GM18870 (cell line): ENCODE results near the gene SRGAP1.
"Not testable (repeated sequence)": the region's sequence is repeated elsewhere in the genome, so short reads cannot be mapped to it uniquely, and the experiment has no call there.

ENCODE experiments used
- ATAC-seq: cut with Tn5 transposase; IDR thresholded peaks from one replicate; pipeline ENCODE4 v1.9.1; 2021; ENCODE audit warnings: moderate library complexity; ENCODE audit not compliant: unreplicated experiment

The SRGAP1 gene

DNA sequence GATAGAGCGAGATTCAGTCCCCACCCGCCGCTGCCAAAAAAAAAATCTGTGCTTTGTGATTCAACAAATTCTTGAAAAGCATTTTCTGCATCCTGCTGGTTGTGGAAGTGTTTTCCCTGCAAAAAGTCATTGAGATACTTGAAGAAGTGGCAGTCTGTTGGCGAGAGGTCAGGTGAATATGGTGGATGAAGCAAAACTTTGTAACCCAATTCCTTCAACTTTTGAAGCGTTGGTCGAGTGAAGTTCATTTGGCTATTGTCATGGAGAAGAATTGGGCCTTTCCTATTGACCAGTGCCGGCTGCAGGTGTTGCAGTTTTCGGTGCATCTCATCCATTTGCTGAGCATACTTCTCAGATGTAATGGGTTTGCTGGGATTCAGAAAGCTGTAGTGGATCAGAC, 20.9 kb downstream of the SRGAP1 start:
- no peak for ATAC-seq

DNA sequence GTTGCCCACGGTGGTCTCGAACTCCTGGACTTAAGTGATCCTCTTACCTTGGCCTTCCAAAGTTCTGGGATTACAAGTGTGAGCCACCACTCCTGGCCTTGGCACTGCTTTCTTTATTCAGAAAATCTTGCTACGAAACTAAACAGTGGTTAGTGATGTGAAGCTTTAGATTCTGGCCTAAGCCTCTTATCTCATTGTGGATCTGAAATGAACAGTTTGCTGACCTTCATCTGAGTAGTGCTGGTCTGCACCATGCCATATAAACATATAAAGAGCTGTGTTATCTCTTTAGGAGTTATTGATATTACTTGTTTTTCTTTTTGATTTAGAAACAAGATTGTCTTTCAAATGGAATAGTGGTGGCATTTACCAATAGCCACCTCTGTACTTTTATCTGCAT, 22.6 kb downstream of the SRGAP1 start:
- no peak for ATAC-seq

DNA sequence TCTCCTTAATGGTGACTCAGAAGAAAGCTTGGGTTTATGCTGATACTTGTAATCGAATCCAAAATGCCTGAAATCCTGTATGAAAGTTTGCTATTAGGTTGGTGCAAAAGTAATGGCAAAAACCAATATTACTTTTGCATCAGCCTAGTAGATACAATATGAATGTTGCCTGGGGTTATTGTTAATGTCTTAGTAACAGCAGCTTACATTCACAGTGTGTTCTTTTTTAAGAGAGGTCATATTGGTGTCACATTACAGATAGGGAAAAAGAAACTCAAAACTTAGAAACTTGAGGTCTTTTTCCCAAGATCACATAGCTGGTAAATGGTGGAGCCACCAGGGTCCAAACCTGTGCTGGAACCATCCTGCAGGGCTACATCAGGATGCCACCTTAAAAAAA, 25.2 kb downstream of the SRGAP1 start:
- ATAC-seq = no peak

DNA sequence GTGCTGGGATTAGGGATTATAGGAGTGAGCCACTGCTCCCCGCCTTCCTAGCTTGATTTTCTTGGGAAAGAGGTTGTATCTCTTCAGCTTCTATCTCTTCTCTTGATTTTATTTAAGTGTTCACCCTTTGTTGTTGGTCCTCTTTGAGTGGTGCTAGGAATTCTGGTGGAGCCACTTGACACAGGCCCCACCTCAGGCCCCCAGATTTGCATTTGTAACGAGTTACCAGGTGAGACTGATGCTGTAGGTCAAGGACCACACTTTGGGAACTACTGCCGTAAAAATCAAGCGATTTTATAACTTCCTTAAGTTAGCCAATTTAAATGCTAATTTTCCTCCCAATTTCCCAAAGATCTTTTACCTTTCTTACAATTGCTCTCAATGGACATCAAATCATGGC, 26.3 kb downstream of the SRGAP1 start:
- no peak for ATAC-seq

DNA sequence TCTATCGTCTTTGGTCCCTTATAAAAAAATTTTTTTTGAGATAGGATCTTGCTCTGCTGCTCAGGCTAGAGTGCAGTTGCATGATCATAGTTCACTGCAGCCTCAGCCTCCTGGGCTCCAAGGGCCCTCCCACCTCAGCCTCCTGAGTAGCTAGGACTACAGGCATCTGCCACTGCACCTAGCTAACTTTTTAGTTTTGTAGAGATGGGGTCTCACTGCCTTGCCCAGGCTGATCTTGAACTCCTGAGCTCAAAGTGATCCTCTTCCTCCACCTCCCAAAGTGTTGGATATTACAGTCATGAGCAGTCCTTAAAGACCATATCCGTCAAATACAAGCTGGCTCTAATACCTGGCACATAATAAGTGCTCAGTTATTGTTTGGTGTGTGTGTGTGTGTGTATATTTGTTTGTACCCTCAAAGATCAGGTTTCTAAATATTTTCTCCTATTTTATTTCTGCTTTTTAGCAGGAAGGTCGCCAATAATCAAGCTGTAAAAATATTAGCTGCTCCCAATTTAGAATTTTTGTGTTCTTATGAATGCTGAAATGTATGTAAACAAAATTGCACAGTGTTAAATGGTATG, 30.5 kb downstream of the SRGAP1 start:
- no peak for ATAC-seq

DNA sequence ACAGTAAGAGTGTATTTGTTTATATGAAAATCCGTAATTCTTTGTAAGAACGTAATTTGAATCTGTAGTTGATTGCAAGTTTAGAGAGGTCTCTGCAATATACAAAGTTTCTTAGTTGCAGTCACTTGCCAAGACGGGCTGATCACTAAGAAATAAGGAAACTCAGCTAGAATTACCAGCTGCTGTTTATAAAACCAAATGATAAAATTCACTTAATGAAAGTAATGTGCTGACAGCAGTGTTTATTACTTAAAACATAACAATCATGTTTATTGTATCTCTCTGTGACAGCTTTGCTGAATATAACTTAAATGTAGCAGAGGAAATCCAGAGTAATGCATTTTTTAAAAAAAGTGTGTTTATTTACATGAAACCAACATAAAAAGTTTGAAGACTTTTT, 31.2 kb downstream of the SRGAP1 start:
- no peak for ATAC-seq

DNA sequence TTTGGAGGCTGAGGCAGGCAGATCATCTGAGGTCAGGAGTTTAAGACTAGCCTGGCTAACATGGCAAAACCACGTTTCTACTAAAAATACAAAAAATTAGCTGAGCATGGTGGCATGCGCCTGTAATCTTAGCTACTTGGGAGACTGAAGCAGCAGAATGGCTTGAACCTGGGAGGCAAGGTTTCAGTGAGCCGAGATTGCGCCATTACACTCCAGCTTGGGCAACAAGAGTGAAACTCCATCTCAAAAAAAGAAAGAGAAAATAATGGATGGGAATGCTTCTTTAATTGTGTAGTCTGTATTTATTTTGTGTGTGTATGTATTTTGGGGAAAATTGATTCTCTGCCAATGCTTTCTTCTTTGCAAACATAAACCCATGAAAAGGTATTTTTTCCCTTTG, 32.5 kb downstream of the SRGAP1 start:
- no peak for ATAC-seq

DNA sequence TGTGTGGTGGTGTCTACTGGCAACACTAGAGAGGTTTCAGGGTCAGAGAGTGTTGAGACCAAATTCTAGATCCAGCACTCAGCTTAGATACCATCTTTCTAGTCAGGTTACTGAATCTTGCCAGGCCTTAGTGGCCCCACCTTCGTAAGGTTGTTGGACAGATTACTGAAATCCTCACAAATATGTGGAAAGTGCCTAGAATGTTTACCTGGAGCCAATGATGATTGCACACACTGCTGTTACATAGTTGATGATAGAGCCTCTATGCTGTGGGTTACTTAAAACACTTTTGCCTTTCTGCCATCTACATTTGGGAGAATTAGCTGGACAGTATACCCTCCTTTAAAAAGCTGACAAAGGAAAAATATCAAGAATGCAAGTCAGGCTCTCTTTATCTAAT, 33.2 kb downstream of the SRGAP1 start:
- ATAC-seq = no peak

DNA sequence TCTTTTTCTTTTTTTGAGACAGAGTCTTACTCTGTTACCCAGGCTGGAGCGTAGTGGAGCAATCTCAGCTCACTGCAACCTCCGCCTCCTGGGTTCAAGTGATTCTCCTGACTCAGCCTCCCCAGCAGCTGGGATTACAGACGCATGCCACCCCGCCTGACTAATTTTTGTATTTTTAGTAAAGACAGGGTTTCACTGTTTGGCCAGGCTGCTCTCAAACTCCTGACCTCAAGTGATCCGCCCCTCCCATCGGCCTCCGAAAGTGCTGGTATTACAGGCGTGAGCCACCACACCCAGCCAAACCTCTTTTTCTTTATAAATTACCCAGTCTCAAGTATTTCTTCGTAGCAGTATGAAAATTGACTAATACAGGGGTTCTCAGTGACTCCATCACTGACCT, 35.7 kb downstream of the SRGAP1 start:
- not testable (repeated sequence) for ATAC-seq

DNA sequence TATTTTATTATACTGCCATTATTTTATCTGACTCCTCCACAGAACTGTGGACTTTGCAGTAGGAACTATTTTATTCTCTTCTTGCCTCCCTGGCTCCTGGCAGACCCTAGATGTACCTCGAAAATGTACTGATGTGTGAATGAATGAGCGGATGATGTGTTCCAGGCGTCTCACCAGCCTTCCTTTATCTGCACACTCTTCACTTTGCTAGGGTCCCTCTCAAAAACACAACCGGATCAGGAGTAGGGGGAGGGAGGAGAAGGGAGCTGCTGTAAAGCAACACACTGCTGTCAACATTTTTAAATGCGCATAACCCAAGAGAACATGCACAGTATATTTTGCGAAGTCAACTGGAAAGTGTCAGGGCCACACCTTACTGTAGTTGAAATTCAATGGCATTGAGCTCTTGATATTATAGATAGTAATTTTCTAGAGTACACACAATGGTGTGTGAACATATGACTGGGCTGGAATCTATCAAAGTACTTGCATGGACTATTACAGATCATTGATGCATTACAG, 36.3 kb downstream of the SRGAP1 start:
- ATAC-seq = no peak

DNA sequence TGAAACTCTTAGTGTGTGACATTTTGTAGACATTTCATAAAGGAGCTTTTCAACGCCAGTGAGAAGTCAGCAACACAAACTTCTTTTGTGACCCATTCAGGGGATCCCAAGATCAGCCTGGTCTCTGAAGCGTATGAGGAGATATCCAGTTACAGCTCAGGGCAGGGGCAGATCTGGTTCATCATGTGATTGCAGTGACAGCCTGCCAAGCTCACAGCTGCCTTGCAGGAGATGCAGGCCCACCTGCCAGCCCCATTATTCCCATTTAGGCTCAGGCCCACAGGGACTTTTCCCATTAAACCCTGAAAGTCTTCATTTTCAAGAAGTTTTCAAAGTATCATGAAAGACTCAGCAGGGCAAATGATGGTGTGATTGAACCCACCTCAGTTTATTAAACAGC, 38.3 kb downstream of the SRGAP1 start:
- no peak for ATAC-seq

DNA sequence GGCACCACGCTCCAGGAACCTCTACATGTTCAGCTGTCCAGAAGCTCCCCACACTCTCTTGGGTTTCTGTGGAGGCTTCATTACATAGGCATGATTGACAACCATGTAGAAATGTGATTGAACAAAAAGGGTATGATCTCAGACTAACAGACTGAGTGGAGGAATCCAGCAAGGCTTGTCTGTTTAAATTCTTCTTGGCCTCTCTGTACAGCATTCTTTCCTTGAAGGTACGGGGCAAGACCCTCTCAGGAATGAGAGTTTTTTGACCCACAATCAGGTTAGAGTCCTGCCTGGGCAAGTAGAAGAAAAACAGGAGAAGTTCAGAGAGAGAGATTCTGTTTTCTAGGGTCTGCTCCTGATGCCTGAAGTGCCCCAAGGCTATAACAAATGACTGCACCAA, 40.9 kb downstream of the SRGAP1 start:
- ATAC-seq = no peak

DNA sequence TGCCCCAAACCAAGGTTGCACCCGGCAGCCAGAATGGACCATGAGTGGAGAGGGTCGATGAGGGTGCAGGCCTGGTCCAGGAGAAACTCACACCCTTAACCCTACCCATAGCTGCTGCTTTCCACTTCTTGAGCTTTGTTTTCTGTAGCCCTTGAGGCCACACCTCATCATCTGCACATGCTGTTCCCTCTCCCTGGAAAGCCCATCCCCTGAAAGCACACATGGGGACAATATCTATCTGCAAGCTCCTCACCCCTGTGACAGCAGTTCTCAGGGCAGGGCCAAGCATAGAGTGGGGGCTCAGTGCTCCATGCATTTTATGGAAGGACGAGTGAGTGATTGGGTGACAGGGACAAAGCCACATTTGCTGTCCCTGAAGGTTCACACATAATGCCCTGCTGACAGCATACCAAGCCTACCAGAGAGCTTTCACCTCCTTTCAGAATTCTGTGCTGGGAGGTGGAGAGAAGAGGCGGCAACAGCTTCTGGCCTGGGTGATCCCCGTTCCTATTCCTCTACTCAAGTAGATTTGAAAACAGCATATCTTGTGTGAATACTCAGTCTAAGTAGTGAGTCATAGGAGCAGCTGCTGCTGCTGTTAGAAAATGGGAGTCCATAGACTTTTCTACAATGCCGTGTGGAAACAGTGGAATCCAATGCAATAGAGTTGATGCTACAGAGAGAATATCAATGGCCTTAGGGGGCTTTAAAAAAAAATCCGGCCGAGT, 44.6 kb downstream of the SRGAP1 start:
- ATAC-seq = no peak

DNA sequence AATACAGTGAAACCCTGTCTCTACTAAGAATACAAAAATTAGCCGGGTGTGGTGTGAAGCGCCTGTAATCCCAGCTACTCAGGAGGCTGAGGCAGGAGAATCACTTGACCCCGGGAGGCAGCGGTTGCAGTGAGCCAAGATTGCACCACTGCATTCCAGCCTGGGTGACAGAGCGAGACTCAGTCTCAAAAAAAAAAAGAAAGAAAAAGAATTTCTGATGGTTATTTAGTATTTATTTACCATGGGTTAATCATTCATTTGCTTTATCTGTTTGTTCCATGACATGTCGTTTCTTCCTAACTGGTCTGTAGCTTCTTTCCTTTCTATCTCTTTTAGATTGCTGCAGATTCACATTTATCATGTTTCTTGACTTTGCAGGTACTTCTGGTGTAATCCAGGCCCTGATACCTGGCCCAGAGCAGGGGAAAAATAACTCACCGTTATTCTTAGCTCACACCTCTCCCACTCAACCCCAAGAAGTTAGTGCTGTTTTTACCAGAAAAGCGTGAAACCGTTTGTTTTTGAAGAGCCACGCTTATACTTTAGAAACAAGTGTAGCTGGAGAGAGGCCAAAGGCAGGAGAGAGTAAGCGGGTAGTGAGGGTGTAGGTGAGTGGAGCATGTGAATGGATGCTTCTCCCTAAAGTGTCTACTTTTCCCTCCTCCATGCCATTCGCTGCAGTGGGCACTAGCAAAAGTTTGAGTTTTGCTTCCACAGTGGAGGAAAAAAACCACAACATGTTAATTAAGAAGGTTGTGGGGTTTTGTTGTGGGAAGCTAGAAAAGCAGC, 45.4 kb downstream of the SRGAP1 start:
- ATAC-seq = no peak

DNA sequence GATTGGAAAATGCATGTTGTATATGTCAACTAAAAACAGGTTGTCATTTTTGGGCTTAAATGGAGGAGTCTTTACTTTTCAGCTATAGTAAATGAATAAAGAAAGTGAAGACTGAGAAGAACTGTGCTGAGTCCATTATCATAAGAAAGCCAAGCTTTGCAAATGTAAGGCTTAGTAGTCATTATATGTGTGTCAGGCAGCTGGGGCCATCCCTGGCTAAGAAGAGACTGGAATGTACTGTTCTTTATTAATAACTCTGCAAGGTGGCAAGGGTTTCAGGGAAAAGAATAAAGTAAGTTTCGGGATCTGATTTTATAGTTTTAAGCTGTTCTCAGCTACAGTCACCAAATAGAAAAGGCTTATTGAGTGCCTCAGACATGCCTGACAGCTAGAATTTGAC, 48.7 kb downstream of the SRGAP1 start:
- ATAC-seq = no peak

DNA sequence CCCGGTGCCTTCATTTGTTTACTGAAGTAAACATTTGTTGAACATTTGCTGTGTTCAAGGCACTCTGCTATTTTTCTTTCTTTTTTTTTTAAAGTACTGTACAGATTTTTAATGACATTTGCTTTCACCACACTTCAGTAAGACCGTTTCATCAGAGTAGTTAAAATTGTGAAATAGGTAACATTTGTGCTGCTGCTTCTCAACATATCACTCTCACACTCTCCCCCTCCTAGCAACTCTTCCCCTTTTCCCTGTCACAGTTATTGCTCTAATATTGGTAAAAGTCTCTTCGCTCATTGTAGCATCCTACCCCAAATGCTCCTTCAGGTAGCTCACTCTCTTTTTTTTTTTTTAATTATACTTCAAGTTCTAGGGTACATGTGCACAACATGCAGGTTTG, 49.6 kb downstream of the SRGAP1 start:
- no peak for ATAC-seq

DNA sequence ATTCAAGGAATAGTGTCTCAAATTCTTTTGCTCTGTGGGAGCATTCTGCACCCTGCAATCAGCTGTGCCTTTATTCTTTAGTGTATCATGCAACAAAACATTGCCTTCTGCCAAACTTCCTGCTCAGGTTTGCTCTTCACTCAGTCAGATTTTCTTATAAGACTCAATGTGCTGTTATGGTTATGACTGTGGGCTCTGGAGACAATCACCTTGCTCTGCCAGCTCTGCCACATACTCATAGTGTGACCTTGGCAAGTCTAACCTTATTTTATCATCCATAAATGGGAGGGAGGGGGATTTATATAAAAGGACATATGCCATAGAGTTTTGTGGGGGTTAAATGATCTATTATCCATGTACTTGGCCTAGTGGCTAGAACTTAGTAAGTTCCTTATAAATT, 51.3 kb downstream of the SRGAP1 start:
- ATAC-seq = no peak

DNA sequence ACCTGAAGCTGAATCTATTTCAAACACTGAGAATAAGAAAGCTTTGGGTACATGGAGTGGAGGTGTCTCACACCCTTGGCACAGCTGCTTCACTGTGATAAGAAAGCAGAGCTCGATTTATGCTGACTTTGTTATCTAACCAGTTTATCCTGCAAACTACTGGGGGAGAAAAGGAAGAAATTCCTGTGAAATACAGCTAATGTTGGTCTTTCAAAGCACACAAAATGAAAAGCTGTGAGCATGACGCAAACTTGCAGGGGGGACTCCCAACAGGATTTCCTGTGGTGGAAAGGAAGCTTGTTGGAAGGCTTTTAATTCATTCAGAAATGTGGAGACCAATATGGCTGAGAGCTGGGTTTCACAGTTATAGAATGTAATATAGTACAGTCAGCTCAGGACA, 53.4 kb downstream of the SRGAP1 start:
- ATAC-seq = no peak

DNA sequence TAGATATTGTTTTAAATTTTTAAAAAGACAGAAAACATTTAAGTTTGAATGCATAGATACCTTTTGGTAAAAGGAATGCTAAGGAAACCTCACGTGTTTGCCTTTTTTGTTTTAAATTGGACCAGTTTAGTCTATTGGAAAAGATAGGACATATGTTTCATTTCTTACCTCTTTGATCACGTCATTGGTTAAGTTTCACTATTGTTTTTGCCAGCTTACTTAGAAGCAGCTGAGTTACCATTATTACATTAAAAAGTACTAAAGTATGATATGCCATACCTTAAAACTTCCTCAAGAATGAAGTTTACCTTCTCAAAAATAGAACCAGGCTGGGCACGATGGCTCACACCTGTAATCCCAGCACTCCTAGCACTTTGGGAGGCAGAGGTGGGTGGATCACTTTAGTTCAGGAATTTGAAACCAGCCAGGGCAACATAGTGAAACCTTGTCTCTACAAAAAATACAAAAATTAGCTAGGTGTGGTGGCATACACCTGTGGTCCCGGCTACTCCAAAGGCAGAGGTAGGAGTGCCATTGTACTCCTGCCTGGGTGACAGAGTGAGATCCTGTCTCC, 54.4 kb downstream of the SRGAP1 start:
- no peak for ATAC-seq

DNA sequence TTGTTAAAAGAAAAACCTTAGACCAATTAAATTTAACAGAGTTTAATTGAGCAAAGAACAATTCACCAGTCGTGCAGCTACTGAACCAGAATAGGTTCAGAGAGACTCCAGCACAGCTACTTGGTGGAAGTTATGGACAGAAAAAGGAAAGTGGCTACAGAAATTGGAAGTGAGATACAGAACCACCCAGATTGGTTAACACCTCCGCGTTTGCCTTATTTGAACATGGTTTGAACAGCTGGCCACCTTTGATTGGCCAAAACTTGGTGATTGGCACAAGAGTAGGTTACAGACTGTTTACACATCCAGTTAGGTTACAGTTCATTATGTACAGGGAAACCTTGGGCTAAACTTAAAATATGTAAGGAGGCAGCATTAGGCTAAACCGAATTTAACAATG, 54.9 kb downstream of the SRGAP1 start:
- ATAC-seq = no peak

DNA sequence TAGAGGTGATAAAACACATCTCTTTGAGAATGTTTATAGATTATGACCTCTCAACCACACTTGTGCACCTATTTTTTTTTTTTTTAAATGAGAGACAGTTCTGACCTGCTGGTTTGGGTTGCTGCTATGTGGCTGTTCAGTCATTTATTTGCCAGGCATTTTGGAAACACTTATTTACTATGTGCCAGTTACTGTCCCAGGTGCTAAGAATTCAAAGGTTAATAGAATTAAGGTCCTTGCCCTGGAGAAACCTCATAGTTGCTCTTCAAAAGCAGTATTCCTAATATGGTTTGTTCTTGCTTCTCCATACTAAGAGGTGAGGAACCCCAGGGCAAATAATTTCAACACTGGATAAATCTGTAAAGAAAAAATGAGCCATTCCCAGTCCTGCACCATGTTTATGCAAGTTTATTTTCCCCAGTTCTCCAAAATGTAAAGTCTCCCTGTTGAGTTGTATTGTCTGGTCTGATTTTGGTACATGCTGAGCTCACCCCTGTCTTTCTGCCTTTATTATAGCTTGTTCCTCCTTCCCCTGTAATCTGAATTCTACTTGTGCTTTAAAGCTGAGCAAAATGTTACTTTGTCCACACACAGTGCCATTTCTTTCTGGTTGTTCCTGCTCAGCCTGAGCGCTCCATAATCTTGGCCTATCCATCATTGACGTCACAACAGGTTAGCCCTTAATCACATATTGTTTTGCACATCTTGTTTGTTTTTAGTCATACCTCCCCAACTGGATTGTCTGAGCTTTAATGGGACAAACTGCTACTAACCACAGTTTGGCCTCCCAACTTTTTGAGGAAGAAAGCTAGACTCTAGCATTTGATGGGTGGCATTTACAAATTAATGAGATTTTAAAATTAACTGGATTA, 56.7 kb downstream of the SRGAP1 start:
- no peak for ATAC-seq
